Fibroblast of lung (primary cell): ENCODE measurements around the gene OR5K4. TPM values are rescaled to one million over a fixed set of nuclear protein-coding genes. Genes with fewer than 3 reads are reported as not detected.

Experiments
- DNase-seq, 2 donors: peaks; one replicate each; pipeline versions ENCODE4 v3.0.0 to v3.0.0-alpha.2; 2010; ENCODE audit warnings: low read depth in 2 of 2
- H2AFZ ChIP-seq: 2 replicates; pipeline ENCODE4 v1.5.1; 2012; ENCODE audit warnings: low read length, control low read depth, inconsistent platforms
- H3K27ac ChIP-seq: 2 replicates; pipeline ENCODE4 v1.5.1; 2011; ENCODE audit warnings: low read length, control low read depth; ENCODE audit not compliant: insufficient read depth
- H3K27me3 ChIP-seq: 2 replicates; pipeline ENCODE4 v1.5.1; 2011; ENCODE audit warnings: mild to moderate bottlenecking, low read length; ENCODE audit not compliant: control insufficient read depth, insufficient read depth
- H3K36me3 ChIP-seq: 2 replicates; pipeline ENCODE4 v1.5.1; 2011; ENCODE audit warnings: low read length; ENCODE audit not compliant: control insufficient read depth, insufficient read depth
- H3K4me1 ChIP-seq: 2 replicates; pipeline ENCODE4 v1.5.1; 2011; ENCODE audit warnings: low read length; ENCODE audit not compliant: control insufficient read depth, insufficient read depth; ENCODE audit errors: extremely low read depth
- H3K4me2 ChIP-seq: 2 replicates; pipeline ENCODE4 v1.5.1; 2011; ENCODE audit warnings: low read length, control low read depth; ENCODE audit not compliant: insufficient read depth; ENCODE audit errors: extremely low read depth
- H3K4me3 ChIP-seq, 4 experiments: fragments of 200-600 bp in 1 of 4; sonication (generic) in 1 of 4; replicated peaks in 1 of 4; 2 replicates each; pipeline ENCODE4 v1.5.1; 2011 to 2016; ENCODE audit warnings: low read length in 4 of 4, low read depth in 3 of 4, mild to moderate bottlenecking in 3 of 4, control low read depth in 2 of 4, inconsistent platforms in 1 of 4, mixed read lengths in 1 of 4; ENCODE audit not compliant: insufficient read depth in 1 of 4; ENCODE audit errors: control extremely low read depth in 1 of 4
- H3K79me2 ChIP-seq: 2 replicates; pipeline ENCODE4 v1.5.1; 2012; ENCODE audit warnings: mild to moderate bottlenecking, low read length, inconsistent platforms; ENCODE audit not compliant: control insufficient read depth, insufficient read depth
- H3K9ac ChIP-seq: 2 replicates; pipeline ENCODE4 v1.5.1; 2011; ENCODE audit warnings: mild to moderate bottlenecking, low read length, control low read depth; ENCODE audit not compliant: insufficient read depth
- H3K9me3 ChIP-seq: 2 replicates; pipeline ENCODE4 v1.5.1; 2012; ENCODE audit warnings: low read depth, low read length; ENCODE audit not compliant: control insufficient read depth, insufficient read depth
- H4K20me1 ChIP-seq: 2 replicates; pipeline ENCODE4 v1.5.1; 2011; ENCODE audit warnings: low read length; ENCODE audit not compliant: control insufficient read depth, insufficient read depth; ENCODE audit errors: extremely low read depth
- CTCF ChIP-seq, 2 donors: IDR thresholded peaks in 1 of 2; conservative IDR thresholded peaks in 1 of 2; 1 replicate in 1 of 2; 2 replicates in 1 of 2; pipeline ENCODE4 v1.5.1; 2011 to 2012; ENCODE audit warnings: low read length in 2 of 2, control low read depth in 1 of 2, inconsistent platforms in 1 of 2, low read depth in 1 of 2, mild to moderate bottlenecking in 1 of 2
- EZH2 ChIP-seq: IDR thresholded peaks from 2 replicates; pipeline ENCODE4 v1.5.1; 2012; ENCODE audit warnings: low read length, control low read depth, mild to moderate bottlenecking; ENCODE audit errors: missing control alignments
- polyA plus RNA-seq, 2 donors: library from polyadenylated mRNA; depleted of rRNA in 1 of 2; stranded (reverse) in 1 of 2; unstranded in 1 of 2; fragments of >200 nt; gene quantifications; 2 replicates each; pipeline ENCODE4 v1.2.1, GENCODE V29; 2011 to 2012; ENCODE audit warnings: missing spikeins in 1 of 2
- total RNA-seq: library from RNA; depleted of rRNA; stranded (reverse); fragments of >200 nt; gene quantifications from 2 replicates; pipeline ENCODE4 v1.2.1, GENCODE V29; 2014

Gene OR5K4
- total and polyA plus RNA-seq, 2 donors (not counting 1 experiment from before 2014, with no cell fraction given): not detected

GRCh38 chr3:98371853-98372252 lies 18.2 kb downstream of the OR5K4 start:
- Histone ChIP-seq H2AFZ (no peak overlapping the region), H3K4me3 (no peak overlapping the region), H3K27ac (no peak overlapping the region), H3K36me3 (no peaks in the 10 kb centered on the region), H3K27me3 (no peaks in the 10 kb centered on the region), H3K9me3 (no peaks in the 10 kb centered on the region), H4K20me1 (no peaks in the 10 kb centered on the region), H3K4me2 (no peak overlapping the region), H3K79me2 (no peaks in the 10 kb centered on the region), H3K4me1 (no peaks in the 10 kb centered on the region), H3K9ac (no peak overlapping the region)
- no peak for DNase-seq
- TF ChIP-seq EZH2 (no peak), CTCF (conservative IDR thresholded peaks at IDR 0.05 in 1 of 2, IDR thresholded peaks at IDR 0.05 in 1 of 2; ENCODE audit: low read depth in 1 of 2, low read length in 2 of 2) (no peak)

DNA sequence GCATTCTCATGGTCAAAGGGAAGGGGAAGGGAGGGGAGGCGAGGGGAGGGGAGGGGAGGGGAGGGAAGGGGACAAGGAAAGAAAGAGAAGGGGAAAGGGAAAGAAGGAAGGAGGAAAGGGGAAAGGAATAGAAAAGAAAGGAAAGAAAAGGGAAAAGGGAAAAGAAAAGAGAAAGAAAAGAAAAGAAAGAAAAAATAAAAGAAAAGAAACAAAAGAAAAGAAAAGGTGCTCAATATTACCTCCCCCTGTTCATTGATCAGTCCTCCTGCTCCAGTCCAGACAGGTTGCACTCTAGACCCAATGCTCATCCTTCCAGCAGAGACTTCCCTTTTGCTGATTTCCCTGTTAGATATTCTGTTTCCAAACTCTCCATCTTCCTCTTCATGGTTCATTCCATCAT lies 18.8 kb downstream of the OR5K4 start:
- no peak overlapping the region for H3K4me3 ChIP-seq
- no peaks in the 10 kb centered on the region for H3K9me3 ChIP-seq
- no peak overlapping the region for H2AFZ ChIP-seq
- H3K4me1 ChIP-seq: no peaks in the 10 kb centered on the region
- no peaks in the 10 kb centered on the region for H4K20me1 ChIP-seq
- H3K27me3 ChIP-seq: no peaks in the 10 kb centered on the region
- no peak for DNase-seq
- no peak overlapping the region for H3K27ac ChIP-seq
- H3K79me2 ChIP-seq: no peaks in the 10 kb centered on the region
- H3K36me3 ChIP-seq: no peaks in the 10 kb centered on the region
- TF ChIP-seq EZH2: no peak
- TF ChIP-seq CTCF (conservative IDR thresholded peaks at IDR 0.05 in 1 of 2, IDR thresholded peaks at IDR 0.05 in 1 of 2; ENCODE audit: low read depth in 1 of 2, low read length in 2 of 2): no peak
- H3K9ac ChIP-seq: no peak overlapping the region
- no peak overlapping the region for H3K4me2 ChIP-seq

- DNase-seq: no peak
- H3K79me2 ChIP-seq: no peaks in the 10 kb centered on the region
- no peak overlapping the region for H3K4me3 ChIP-seq
- H3K36me3 ChIP-seq: no peaks in the 10 kb centered on the region
- no peaks in the 10 kb centered on the region for H3K27me3 ChIP-seq
- H4K20me1 ChIP-seq: no peaks in the 10 kb centered on the region
- no peak for TF ChIP-seq CTCF (conservative IDR thresholded peaks at IDR 0.05 in 1 of 2, IDR thresholded peaks at IDR 0.05 in 1 of 2; ENCODE audit: low read depth in 1 of 2, low read length in 2 of 2)
- TF ChIP-seq EZH2: no peak
- H3K27ac ChIP-seq: no peak overlapping the region
- H3K4me2 ChIP-seq: no peak overlapping the region
- no peak overlapping the region for H3K9ac ChIP-seq
- no peak overlapping the region for H2AFZ ChIP-seq
- no peaks in the 10 kb centered on the region for H3K9me3 ChIP-seq
- no peaks in the 10 kb centered on the region for H3K4me1 ChIP-seq
Measured at GRCh38 chr3:98376631-98377030, 23.0 kb downstream of the OR5K4 start.
